Transverse colon (tissue), 4 donors: ENCODE measurements around the gene MAT2B.

Experiments used
- CTCF ChIP-seq, 5 experiments: fragments of 200-600 bp in 3 of 5; fragments of 450-650 bp in 2 of 5; sonication (generic) in 3 of 5; IDR thresholded peaks; 1 replicate in 2 of 5; 2 replicates in 3 of 5; pipeline ENCODE4 v1.5.1; 2016 to 2017; ENCODE audit warnings: antibody characterized with exemption in 5 of 5, inconsistent platforms in 3 of 5, mild to moderate bottlenecking in 2 of 5, moderate library complexity in 1 of 5
- EP300 ChIP-seq: sonication (generic); formaldehyde crosslinking; IDR thresholded peaks from one replicate; pipeline ENCODE4 v1.6.1; 2017; ENCODE audit warnings: antibody characterized with exemption, low read depth
- POLR2A ChIP-seq: fragments of 450-650 bp; IDR thresholded peaks from one replicate; pipeline ENCODE4 v1.6.1; 2016; ENCODE audit warnings: antibody characterized with exemption, mild to moderate bottlenecking, moderate library complexity
- POLR2AphosphoS5 ChIP-seq, 3 donors: sonication (generic); formaldehyde crosslinking; IDR thresholded peaks; one replicate each; pipeline ENCODE4 v1.6.1; 2016; ENCODE audit warnings: antibody characterized with exemption in 3 of 3

- no peak for TF ChIP-seq POLR2AphosphoS5 (IDR thresholded peaks at IDR 0.05)
- TF ChIP-seq CTCF (IDR thresholded peaks at IDR 0.05) = no peak
- no peak for TF ChIP-seq POLR2A
- TF ChIP-seq EP300 = no peak
Observed at GRCh38 chr5:163561339-163561738, 55.9 kb downstream of the MAT2B start.
